Left lobe of liver (tissue), 2 donors: Measurements from ENCODE around the gene MLX. TPM values are rescaled to one million over a fixed set of nuclear protein-coding genes. Genes with fewer than 3 reads are reported as not detected.
"Not testable (repeated sequence)": the region's sequence is repeated elsewhere in the genome, so short reads cannot be mapped to it uniquely, and the experiment has no call there.

ENCODE experiments used
- ATAC-seq: fragments of 200-7000 bp; cut with Tn5 transposase; one replicate; pipeline ENCODE4 v1.9.1; 2020; ENCODE audit warnings: mild to moderate bottlenecking, moderate library complexity
- DNase-seq: peaks from one replicate; pipeline ENCODE4 v3.0.0-alpha.2; 2020; ENCODE audit warnings: low spot score
- total RNA-seq: library from RNA; stranded (reverse); gene quantifications from one replicate; pipeline ENCODE4 v1.2.1, GENCODE V29; 2021
- donor health status: DM: no; HTN: no; CAD: no; lungs with moderate emphysema.
- donor health status: DM: no; HTN: yes; CAD: no.

Gene MLX
- total RNA-seq, 1 donor from 2014 or later: 38.7 TPM

GRCh38 chr17:42536048-42536371 lies 30.9 kb upstream of the MLX start, which contains the start of gene NAGLU:
NAGLU (plus strand) TSS chr17:42536241; CDS start chr17:42536273, 32 bp downstream.
- ATAC-seq: peak; percentile 77
- DNase-seq: peak; percentile 98

GRCh38 chr17:42536372-42537155 lies 30.3 kb upstream of the MLX start:
- ATAC-seq (peak; percentile 81), DNase-seq (peak; percentile 94)

- ATAC-seq (no peak), DNase-seq (no peak)
Measured at GRCh38 chr17:42537156-42537805, 29.6 kb upstream of the MLX start.

GRCh38 chr17:42537826-42538451 lies 29.0 kb upstream of the MLX start:
- DNase-seq (no peak), ATAC-seq (no peak)

- DNase-seq (no peak), ATAC-seq (no peak)
Measured at GRCh38 chr17:42538482-42538881, 28.4 kb upstream of the MLX start.

GRCh38 chr17:42540558-42540957 lies 26.3 kb upstream of the MLX start:
- DNase-seq, ATAC-seq: not testable (repeated sequence)

GRCh38 chr17:42541041-42541833 lies 25.7 kb upstream of the MLX start:
- ATAC-seq: peak; percentile 25

GRCh38 chr17:42543190-42544079 lies 23.5 kb upstream of the MLX start:
- ATAC-seq (no peak), DNase-seq (no peak)

More at GRCh38 chr17:42541041-42541833, 25.7 kb upstream of the MLX start:
- DNase-seq: no peak

GRCh38 chr17:42544874-42545283 lies 22.0 kb upstream of the MLX start:
- ATAC-seq (peak; percentile 47), DNase-seq (no peak)

GRCh38 chr17:42545755-42546505 lies 21.0 kb upstream of the MLX start:
- not testable (repeated sequence) for DNase-seq, ATAC-seq

GRCh38 chr17:42547001-42547461 lies 19.9 kb upstream of the MLX start:
- DNase-seq (no peak), ATAC-seq (no peak)

GRCh38 chr17:42547698-42548069 lies 19.2 kb upstream of the MLX start:
- DNase-seq (peak; percentile 83), ATAC-seq (peak; percentile 67)

- DNase-seq: peak; percentile 80
- ATAC-seq: peak; percentile 74
Measured at GRCh38 chr17:42548070-42548837, 18.6 kb upstream of the MLX start.

GRCh38 chr17:42548993-42549755 lies 17.7 kb upstream of the MLX start:
- ATAC-seq: no peak
- DNase-seq: no peak

GRCh38 chr17:42552736-42553135 lies 14.2 kb upstream of the MLX start, which contains the start of gene HSD17B1:
HSD17B1 (plus strand) TSS chr17:42552923; CDS start chr17:42552934, 11 bp downstream.
- not testable (repeated sequence) for ATAC-seq, DNase-seq

- DNase-seq: no peak
- no peak for ATAC-seq
Measured at GRCh38 chr17:42553161-42553818, 13.6 kb upstream of the MLX start.

GRCh38 chr17:42553866-42554249 lies 13.0 kb upstream of the MLX start:
- peak; percentile 43 for ATAC-seq
- DNase-seq: no peak
